ENCODE results near the gene SULT1B1.

DNA sequence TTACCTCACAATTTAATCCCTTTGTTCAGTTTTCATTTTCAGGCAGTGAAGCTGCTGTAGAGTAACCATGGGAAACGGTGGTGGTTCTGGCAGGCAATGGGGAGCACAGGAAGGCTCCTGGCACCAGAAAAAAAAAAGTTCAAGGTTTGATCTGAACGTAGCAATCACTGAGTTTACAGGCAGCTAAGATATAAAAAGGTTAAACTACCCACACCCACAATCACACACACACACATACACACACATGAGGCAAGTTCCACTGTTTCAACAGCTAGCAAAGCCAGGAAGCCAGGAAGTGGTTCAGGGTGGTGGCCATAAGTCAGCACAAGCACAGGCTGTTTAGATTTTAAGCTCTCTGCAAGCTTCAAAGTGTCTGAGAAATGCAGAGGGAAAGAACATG lies at the start of gene SULT1B1:
- TF ChIP-seq, protein P1, sequence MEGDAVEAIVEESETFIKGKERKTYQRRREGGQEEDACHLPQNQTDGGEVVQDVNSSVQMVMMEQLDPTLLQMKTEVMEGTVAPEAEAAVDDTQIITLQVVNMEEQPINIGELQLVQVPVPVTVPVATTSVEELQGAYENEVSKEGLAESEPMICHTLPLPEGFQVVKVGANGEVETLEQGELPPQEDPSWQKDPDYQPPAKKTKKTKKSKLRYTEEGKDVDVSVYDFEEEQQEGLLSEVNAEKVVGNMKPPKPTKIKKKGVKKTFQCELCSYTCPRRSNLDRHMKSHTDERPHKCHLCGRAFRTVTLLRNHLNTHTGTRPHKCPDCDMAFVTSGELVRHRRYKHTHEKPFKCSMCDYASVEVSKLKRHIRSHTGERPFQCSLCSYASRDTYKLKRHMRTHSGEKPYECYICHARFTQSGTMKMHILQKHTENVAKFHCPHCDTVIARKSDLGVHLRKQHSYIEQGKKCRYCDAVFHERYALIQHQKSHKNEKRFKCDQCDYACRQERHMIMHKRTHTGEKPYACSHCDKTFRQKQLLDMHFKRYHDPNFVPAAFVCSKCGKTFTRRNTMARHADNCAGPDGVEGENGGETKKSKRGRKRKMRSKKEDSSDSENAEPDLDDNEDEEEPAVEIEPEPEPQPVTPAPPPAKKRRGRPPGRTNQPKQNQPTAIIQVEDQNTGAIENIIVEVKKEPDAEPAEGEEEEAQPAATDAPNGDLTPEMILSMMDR (IDR thresholded peaks at IDR 0.05) = no peak
- TF ChIP-seq POLR2A (IDR thresholded peaks at IDR 0.05) = no peak

Data from body of pancreas (tissue), 4 donors.